HEK293 (cell line): ENCODE measurements around the gene MOGAT2.

Experiments used
- CTCF ChIA-PET: fragments of 350-600 bp; formaldehyde crosslinking; extraction: SDS; loops from one replicate; lab custom pipeline; 2021; ENCODE audit warnings: antibody characterized with exemption; lab: Yijun Ruan, JAX
- POLR2A ChIA-PET: fragments of 300-600 bp; formaldehyde crosslinking; extraction: SDS; loops from one replicate; lab custom pipeline; 2020; ENCODE audit warnings: antibody characterized with exemption, inconsistent platforms; lab: Yijun Ruan, JAX
- H3K27ac ChIP-seq: fragments of 200-500 bp; sonication (Bioruptor generic); 2 replicates; pipeline ENCODE4 v1.5.1; 2014; ENCODE audit warnings: low read depth, low read length, control low read depth, inconsistent platforms; ENCODE audit errors: extremely low read depth
- H3K36me3 ChIP-seq, 2 experiments: fragments of 200-500 bp in 1 of 2; sonication (Bioruptor generic) in 1 of 2; 1 replicate in 1 of 2; 2 replicates in 1 of 2; pipeline ENCODE4 v1.5.1; 2014 to 2017; ENCODE audit warnings: inconsistent platforms in 2 of 2, low read length in 2 of 2; ENCODE audit not compliant: control insufficient read depth in 2 of 2, insufficient read depth in 1 of 2
- H3K4me1 ChIP-seq: fragments of 200-500 bp; sonication (Bioruptor generic); 2 replicates; pipeline ENCODE4 v1.5.1; 2014; ENCODE audit warnings: mild to moderate bottlenecking, low read length, inconsistent platforms; ENCODE audit not compliant: control insufficient read depth, insufficient read depth
- H3K4me3 ChIP-seq: 2 replicates; pipeline ENCODE4 v1.5.1; 2011; ENCODE audit warnings: low read depth, mild to moderate bottlenecking, control low read depth, low read length, moderate library complexity
- H3K9me3 ChIP-seq: fragments of 200-500 bp; sonication (Bioruptor generic); 2 replicates; pipeline ENCODE4 v1.5.1; 2014; ENCODE audit warnings: low read depth, low read length, inconsistent platforms; ENCODE audit not compliant: control insufficient read depth, insufficient read depth
- BCL11B ChIP-seq: fragments of 450-650 bp; formaldehyde crosslinking; IDR thresholded peaks from 2 replicates; pipeline ENCODE4 v1.5.1; 2016; ENCODE audit warnings: low read depth, missing biosample characterization, missing genetic modification characterization
- KLF16 ChIP-seq: fragments of 450-650 bp; formaldehyde crosslinking; IDR thresholded peaks from 2 replicates; pipeline ENCODE4 v1.5.1; 2017; ENCODE audit warnings: missing biosample characterization, missing genetic modification characterization
- OVOL3 ChIP-seq: fragments of 450-650 bp; formaldehyde crosslinking; IDR thresholded peaks from 2 replicates; pipeline ENCODE4 v1.5.1; 2016; ENCODE audit warnings: missing biosample characterization, missing genetic modification characterization
- ZFHX2 ChIP-seq: fragments of 450-650 bp; formaldehyde crosslinking; conservative IDR thresholded peaks from 2 replicates; pipeline ENCODE4 v1.5.1; 2016; ENCODE audit warnings: missing biosample characterization, missing genetic modification characterization
- ZNF10 ChIP-seq: fragments of 450-650 bp; formaldehyde crosslinking; IDR thresholded peaks from 2 replicates; pipeline ENCODE4 v1.5.1; 2017; ENCODE audit warnings: missing biosample characterization, missing genetic modification characterization
- ZNF184 ChIP-seq: fragments of 450-650 bp; IDR thresholded peaks from 2 replicates; pipeline ENCODE4 v1.5.1; 2018; ENCODE audit warnings: missing biosample characterization, mild to moderate bottlenecking, missing genetic modification characterization
- ZNF19 ChIP-seq: fragments of 450-650 bp; formaldehyde crosslinking; IDR thresholded peaks from 2 replicates; pipeline ENCODE4; 2016; ENCODE audit warnings: missing biosample characterization, missing genetic modification characterization, low read depth
- ZNF239 ChIP-seq: fragments of 450-650 bp; formaldehyde crosslinking; IDR thresholded peaks from 2 replicates; pipeline ENCODE4 v1.5.1; 2016; ENCODE audit warnings: missing biosample characterization, missing genetic modification characterization
- ZNF24 ChIP-seq: fragments of 450-650 bp; formaldehyde crosslinking; IDR thresholded peaks from 2 replicates; pipeline ENCODE4 v1.5.1; 2016; ENCODE audit warnings: missing biosample characterization, missing genetic modification characterization
- ZNF37A ChIP-seq: fragments of 450-650 bp; IDR thresholded peaks from 2 replicates; pipeline ENCODE4 v1.5.1; 2018; ENCODE audit warnings: missing biosample characterization, missing genetic modification characterization
- ZNF391 ChIP-seq: fragments of 450-650 bp; formaldehyde crosslinking; IDR thresholded peaks from 2 replicates; pipeline ENCODE4 v1.5.1; 2016; ENCODE audit warnings: low read depth, missing biosample characterization, missing genetic modification characterization, borderline replicate concordance
- ZNF433 ChIP-seq: fragments of 450-650 bp; formaldehyde crosslinking; IDR thresholded peaks from 2 replicates; pipeline ENCODE4 v1.5.1; 2016; ENCODE audit warnings: missing biosample characterization, missing genetic modification characterization, low read depth
- ZNF473 ChIP-seq: fragments of 450-650 bp; formaldehyde crosslinking; IDR thresholded peaks from 2 replicates; pipeline ENCODE4 v1.5.1; 2017; ENCODE audit warnings: missing biosample characterization, missing genetic modification characterization
- ZNF48 ChIP-seq: fragments of 450-650 bp; formaldehyde crosslinking; IDR thresholded peaks from 2 replicates; pipeline ENCODE4 v1.5.1; 2016; ENCODE audit warnings: missing biosample characterization, missing genetic modification characterization
- ZNF561 ChIP-seq: fragments of 450-650 bp; IDR thresholded peaks from 2 replicates; pipeline ENCODE4 v1.5.1; 2018; ENCODE audit warnings: missing biosample characterization, missing genetic modification characterization, borderline replicate concordance
- ZNF837 ChIP-seq: fragments of 450-650 bp; formaldehyde crosslinking; IDR thresholded peaks from 2 replicates; pipeline ENCODE4 v1.5.1; 2016; ENCODE audit warnings: missing biosample characterization, missing genetic modification characterization
- ZXDB ChIP-seq: fragments of 450-650 bp; formaldehyde crosslinking; IDR thresholded peaks from 2 replicates; pipeline ENCODE4 v1.5.1; 2016; ENCODE audit warnings: missing biosample characterization, missing genetic modification characterization
- TF ChIP-seq, protein P1 (sequence below): fragments of 450-650 bp; formaldehyde crosslinking; IDR thresholded peaks from 2 replicates; pipeline ENCODE4 v1.5.1; 2016; ENCODE audit warnings: missing biosample characterization, missing genetic modification characterization
- TF ChIP-seq, protein P2 (sequence below): fragments of 450-650 bp; formaldehyde crosslinking; conservative IDR thresholded peaks from 2 replicates; pipeline ENCODE4 v1.5.1; 2016; ENCODE audit warnings: low read depth, missing biosample characterization, missing genetic modification characterization
- TF ChIP-seq, protein P3 (sequence below): fragments of 450-650 bp; formaldehyde crosslinking; IDR thresholded peaks from 2 replicates; pipeline ENCODE4 v1.5.1; 2017; ENCODE audit warnings: missing biosample characterization, missing genetic modification characterization
- TF ChIP-seq, protein P4 (sequence below): fragments of 450-650 bp; formaldehyde crosslinking; IDR thresholded peaks from 2 replicates; pipeline ENCODE4 v1.5.1; 2016; ENCODE audit warnings: missing biosample characterization, missing genetic modification characterization
- TF ChIP-seq, protein P5 (sequence below): sonication (generic); formaldehyde crosslinking; IDR thresholded peaks from 2 replicates; pipeline ENCODE4 v1.8.1; 2022; ENCODE audit warnings: mild to moderate bottlenecking, moderate library complexity, missing genetic modification reagents

MOGAT2 gene

DNA sequence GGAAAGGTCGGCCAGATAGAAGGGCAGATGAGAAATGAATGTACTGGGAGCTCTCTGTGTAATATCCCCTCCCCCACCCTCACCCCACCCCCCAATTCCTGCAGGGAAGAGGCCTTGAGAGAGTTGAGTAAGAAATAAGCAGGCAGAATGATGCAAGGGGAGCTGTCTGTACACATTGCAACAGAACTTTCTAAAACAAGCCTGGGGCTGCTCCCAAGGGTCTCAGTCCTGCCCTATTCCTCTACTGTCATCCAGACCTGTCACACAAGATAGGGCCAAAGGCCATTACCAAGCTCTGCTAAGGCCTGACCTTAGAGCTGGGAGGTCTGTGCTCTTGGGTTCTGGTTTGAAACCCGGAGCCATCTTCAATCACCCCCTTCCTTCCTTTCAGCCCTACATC lies 45.2 kb downstream of the MOGAT2 start (continued):
- TF ChIP-seq, protein P1, sequence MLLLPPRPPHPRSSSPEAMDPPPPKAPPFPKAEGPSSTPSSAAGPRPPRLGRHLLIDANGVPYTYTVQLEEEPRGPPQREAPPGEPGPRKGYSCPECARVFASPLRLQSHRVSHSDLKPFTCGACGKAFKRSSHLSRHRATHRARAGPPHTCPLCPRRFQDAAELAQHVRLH (tag by site-specific recombination): no peak
- TF ChIP-seq ZNF19 (tag by site-specific recombination): no peak
- TF ChIP-seq ZNF391: no peak
- no peak for TF ChIP-seq ZNF48 (tag by site-specific recombination)
- TF ChIP-seq BCL11B (tag by site-specific recombination): no peak
- TF ChIP-seq ZNF184: no peak

DNA sequence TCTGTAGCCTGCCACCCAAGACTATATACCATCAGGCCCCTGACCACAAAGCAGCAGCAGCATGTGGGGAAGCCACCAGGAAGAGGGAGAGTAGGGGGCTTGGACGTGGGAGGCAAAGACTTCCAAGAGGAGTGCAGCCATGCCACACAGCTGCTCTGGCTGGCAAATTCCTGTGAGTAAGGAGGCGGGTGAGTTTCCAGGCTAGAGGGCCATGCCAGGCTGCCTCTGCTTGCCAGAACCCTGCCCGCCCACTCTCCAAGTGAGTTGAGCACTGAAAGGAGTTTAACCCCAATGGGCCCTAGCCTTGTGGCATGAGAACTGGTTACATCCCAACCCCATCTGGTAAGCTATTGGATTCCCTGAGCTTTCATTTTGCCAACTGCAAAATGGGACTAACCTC lies 46.2 kb downstream of the MOGAT2 start:
- Histone ChIP-seq H3K36me3 (no peaks in the 10 kb centered on the region), H3K4me3 (no peak overlapping the region), H3K4me1 (no peaks in the 10 kb centered on the region), H3K9me3 (no peaks in the 10 kb centered on the region), H3K27ac (no peak overlapping the region)
- ChIA-PET POLR2A (interaction anchor here (0.9 kb wide), 1 partner anchor 24 kb away, joined by 3 read pairs; no protein-coding TSS in a partner anchor), CTCF (interaction anchor here (0.6 to 0.7 kb wide), 2 partner anchors 44 to 224 kb away, joined by 3 read pairs; no protein-coding TSS in a partner anchor)
- TF ChIP-seq ZNF239 (tag by site-specific recombination): no peak
- no peak for TF ChIP-seq OVOL3
- TF ChIP-seq ZNF433 (tag by site-specific recombination): no peak
- 0 out of 2 replicates have a peak, but pooled peaks have one; percentile 19 for TF ChIP-seq ZFHX2 (tag by site-specific recombination)
- TF ChIP-seq KLF16: no peak
- TF ChIP-seq ZNF10 (tag by site-specific recombination): no peak
- no peak for TF ChIP-seq ZNF37A
- no peak for TF ChIP-seq ZNF473 (tag by site-specific recombination)

DNA sequence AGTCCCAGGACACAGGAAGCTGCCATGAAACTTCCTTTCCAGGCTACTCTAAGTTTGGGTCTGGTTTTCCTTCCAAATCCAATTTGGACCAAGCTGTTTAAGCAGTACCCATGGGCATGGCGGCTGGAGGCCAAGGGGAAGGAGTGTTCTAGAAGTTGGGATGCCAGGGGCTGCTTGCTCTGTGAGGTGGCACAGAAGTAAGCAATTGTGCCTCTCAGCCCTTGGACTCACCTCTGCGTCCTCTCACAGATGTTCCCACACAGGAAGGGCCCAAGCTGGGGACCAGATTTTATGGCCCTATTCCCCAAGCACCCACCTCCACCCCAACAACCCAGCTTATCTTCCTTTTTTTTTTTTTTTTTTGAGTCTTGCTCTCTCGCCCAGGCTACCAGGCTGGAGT lies 47.5 kb downstream of the MOGAT2 start:
- Histone ChIP-seq H3K27ac (no peak overlapping the region), H3K4me3 (no peak overlapping the region), H3K4me1 (no peaks in the 10 kb centered on the region)
- TF ChIP-seq ZNF561 (tag by site-specific recombination) (no peak), ZNF24 (tag by site-specific recombination) (no peak), ZXDB (tag by site-specific recombination) (no peak), ZNF837 (tag by site-specific recombination) (no peak)
- TF ChIP-seq, protein P2, sequence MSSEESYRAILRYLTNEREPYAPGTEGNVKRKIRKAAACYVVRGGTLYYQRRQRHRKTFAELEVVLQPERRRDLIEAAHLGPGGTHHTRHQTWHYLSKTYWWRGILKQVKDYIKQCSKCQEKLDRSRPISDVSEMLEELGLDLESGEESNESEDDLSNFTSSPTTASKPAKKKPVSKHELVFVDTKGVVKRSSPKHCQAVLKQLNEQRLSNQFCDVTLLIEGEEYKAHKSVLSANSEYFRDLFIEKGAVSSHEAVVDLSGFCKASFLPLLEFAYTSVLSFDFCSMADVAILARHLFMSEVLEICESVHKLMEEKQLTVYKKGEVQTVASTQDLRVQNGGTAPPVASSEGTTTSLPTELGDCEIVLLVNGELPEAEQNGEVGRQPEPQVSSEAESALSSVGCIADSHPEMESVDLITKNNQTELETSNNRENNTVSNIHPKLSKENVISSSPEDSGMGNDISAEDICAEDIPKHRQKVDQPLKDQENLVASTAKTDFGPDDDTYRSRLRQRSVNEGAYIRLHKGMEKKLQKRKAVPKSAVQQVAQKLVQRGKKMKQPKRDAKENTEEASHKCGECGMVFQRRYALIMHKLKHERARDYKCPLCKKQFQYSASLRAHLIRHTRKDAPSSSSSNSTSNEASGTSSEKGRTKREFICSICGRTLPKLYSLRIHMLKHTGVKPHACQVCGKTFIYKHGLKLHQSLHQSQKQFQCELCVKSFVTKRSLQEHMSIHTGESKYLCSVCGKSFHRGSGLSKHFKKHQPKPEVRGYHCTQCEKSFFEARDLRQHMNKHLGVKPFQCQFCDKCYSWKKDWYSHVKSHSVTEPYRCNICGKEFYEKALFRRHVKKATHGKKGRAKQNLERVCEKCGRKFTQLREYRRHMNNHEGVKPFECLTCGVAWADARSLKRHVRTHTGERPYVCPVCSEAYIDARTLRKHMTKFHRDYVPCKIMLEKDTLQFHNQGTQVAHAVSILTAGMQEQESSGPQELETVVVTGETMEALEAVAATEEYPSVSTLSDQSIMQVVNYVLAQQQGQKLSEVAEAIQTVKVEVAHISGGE: no peak
- TF ChIP-seq, protein P3, sequence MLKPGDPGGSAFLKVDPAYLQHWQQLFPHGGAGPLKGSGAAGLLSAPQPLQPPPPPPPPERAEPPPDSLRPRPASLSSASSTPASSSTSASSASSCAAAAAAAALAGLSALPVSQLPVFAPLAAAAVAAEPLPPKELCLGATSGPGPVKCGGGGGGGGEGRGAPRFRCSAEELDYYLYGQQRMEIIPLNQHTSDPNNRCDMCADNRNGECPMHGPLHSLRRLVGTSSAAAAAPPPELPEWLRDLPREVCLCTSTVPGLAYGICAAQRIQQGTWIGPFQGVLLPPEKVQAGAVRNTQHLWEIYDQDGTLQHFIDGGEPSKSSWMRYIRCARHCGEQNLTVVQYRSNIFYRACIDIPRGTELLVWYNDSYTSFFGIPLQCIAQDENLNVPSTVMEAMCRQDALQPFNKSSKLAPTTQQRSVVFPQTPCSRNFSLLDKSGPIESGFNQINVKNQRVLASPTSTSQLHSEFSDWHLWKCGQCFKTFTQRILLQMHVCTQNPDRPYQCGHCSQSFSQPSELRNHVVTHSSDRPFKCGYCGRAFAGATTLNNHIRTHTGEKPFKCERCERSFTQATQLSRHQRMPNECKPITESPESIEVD (tag by site-specific recombination): no peak
- TF ChIP-seq, protein P4, sequence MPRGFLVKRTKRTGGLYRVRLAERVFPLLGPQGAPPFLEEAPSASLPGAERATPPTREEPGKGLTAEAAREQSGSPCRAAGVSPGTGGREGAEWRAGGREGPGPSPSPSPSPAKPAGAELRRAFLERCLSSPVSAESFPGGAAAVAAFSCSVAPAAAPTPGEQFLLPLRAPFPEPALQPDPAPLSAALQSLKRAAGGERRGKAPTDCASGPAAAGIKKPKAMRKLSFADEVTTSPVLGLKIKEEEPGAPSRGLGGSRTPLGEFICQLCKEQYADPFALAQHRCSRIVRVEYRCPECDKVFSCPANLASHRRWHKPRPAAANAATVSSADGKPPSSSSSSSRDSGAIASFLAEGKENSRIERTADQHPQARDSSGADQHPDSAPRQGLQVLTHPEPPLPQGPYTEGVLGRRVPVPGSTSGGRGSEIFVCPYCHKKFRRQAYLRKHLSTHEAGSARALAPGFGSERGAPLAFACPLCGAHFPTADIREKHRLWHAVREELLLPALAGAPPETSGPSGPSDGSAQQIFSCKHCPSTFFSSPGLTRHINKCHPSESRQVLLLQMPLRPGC (tag by site-specific recombination): no peak
- TF ChIP-seq, protein P5, sequence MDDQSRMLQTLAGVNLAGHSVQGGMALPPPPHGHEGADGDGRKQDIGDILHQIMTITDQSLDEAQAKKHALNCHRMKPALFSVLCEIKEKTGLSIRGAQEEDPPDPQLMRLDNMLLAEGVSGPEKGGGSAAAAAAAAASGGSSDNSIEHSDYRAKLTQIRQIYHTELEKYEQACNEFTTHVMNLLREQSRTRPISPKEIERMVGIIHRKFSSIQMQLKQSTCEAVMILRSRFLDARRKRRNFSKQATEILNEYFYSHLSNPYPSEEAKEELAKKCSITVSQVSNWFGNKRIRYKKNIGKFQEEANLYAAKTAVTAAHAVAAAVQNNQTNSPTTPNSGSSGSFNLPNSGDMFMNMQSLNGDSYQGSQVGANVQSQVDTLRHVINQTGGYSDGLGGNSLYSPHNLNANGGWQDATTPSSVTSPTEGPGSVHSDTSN (CRISPR knock-in tag): no peak
- TF ChIP-seq, all 188 proteins: peak for 0
- POLR2A ChIA-PET: no interaction called here
- CTCF ChIA-PET: interaction anchor here (0.5 kb wide), 1 partner anchor 426 kb away, joined by 4 read pairs; no protein-coding TSS in a partner anchor
- H3K9me3 ChIP-seq: no peaks in the 10 kb centered on the region
- H3K36me3 ChIP-seq: no peaks in the 10 kb centered on the region
